HG02870 (cell line): ENCODE results near the gene NUDT22.
A peak's percentile ranks its signal among the peaks of the same experiment; 100 is the strongest.

Source experiments
- ATAC-seq: cut with Tn5 transposase; IDR thresholded peaks from one replicate; pipeline ENCODE4 v1.9.1; 2021; ENCODE audit warnings: mild to moderate bottlenecking, moderate library complexity; ENCODE audit not compliant: unreplicated experiment

The NUDT22 gene

GRCh38 chr11:64225608-64226506 lies at the start of gene NUDT22, which contains the start of gene TRPT1:
Gene NUDT22, plus strand, starts transcription at chr11:64226274. Its CDS starts 379 bp downstream, at chr11:64226653.
Gene TRPT1, minus strand, starts transcription at chr11:64226186. Its CDS starts 326 bp downstream, at chr11:64225860.
- ATAC-seq: no peak

GRCh38 chr11:64176751-64177150 lies 49.3 kb upstream of the NUDT22 start:
- no peak for ATAC-seq

GRCh38 chr11:64178203-64178602 lies 47.9 kb upstream of the NUDT22 start:
- no peak for ATAC-seq

- no peak for ATAC-seq
Measured at GRCh38 chr11:64178951-64179639, 47.0 kb upstream of the NUDT22 start.

GRCh38 chr11:64180891-64181290 lies 45.2 kb upstream of the NUDT22 start:
- ATAC-seq: no peak

- no peak for ATAC-seq
Measured at GRCh38 chr11:64181506-64182411, 44.3 kb upstream of the NUDT22 start.

- no peak for ATAC-seq
Measured at GRCh38 chr11:64183890-64184289, 42.2 kb upstream of the NUDT22 start.

GRCh38 chr11:64185175-64185692 lies 40.8 kb upstream of the NUDT22 start:
- peak; percentile 20 for ATAC-seq

GRCh38 chr11:64185693-64186491 lies 40.2 kb upstream of the NUDT22 start, which contains the start of gene STIP1:
Gene STIP1, plus strand, starts transcription at chr11:64186171. Its CDS starts 91 bp downstream, at chr11:64186262.
- ATAC-seq: peak; percentile 84

- ATAC-seq: no peak
Measured at GRCh38 chr11:64186492-64187165, 39.4 kb upstream of the NUDT22 start.

- ATAC-seq: no peak
Measured at GRCh38 chr11:64192434-64192833, 33.6 kb upstream of the NUDT22 start.

- ATAC-seq: no peak
Measured at GRCh38 chr11:64196626-64197025, 29.4 kb upstream of the NUDT22 start.

GRCh38 chr11:64198511-64198910 lies 27.6 kb upstream of the NUDT22 start:
- no peak for ATAC-seq

- no peak for ATAC-seq
Measured at GRCh38 chr11:64201543-64201942, 24.5 kb upstream of the NUDT22 start.

- no peak for ATAC-seq
Measured at GRCh38 chr11:64202992-64203391, 23.1 kb upstream of the NUDT22 start.

GRCh38 chr11:64203421-64204079 lies 22.5 kb upstream of the NUDT22 start:
- no peak for ATAC-seq

GRCh38 chr11:64204080-64204440 lies 22.0 kb upstream of the NUDT22 start:
- no peak for ATAC-seq

- ATAC-seq: no peak
Measured at GRCh38 chr11:64204464-64204989, 21.5 kb upstream of the NUDT22 start.
